Measurements from ENCODE around the gene GAL3ST2.

GAL3ST2 gene

GRCh38 chr2:241763551-241764274 is 12.9 kb upstream of the GAL3ST2 start:
- DNase-seq: peak in 3 of 10 donors; percentile 5 to 31 (median 29)
- intact Hi-C loops (cut with DNase I): no loop called here

DNA sequence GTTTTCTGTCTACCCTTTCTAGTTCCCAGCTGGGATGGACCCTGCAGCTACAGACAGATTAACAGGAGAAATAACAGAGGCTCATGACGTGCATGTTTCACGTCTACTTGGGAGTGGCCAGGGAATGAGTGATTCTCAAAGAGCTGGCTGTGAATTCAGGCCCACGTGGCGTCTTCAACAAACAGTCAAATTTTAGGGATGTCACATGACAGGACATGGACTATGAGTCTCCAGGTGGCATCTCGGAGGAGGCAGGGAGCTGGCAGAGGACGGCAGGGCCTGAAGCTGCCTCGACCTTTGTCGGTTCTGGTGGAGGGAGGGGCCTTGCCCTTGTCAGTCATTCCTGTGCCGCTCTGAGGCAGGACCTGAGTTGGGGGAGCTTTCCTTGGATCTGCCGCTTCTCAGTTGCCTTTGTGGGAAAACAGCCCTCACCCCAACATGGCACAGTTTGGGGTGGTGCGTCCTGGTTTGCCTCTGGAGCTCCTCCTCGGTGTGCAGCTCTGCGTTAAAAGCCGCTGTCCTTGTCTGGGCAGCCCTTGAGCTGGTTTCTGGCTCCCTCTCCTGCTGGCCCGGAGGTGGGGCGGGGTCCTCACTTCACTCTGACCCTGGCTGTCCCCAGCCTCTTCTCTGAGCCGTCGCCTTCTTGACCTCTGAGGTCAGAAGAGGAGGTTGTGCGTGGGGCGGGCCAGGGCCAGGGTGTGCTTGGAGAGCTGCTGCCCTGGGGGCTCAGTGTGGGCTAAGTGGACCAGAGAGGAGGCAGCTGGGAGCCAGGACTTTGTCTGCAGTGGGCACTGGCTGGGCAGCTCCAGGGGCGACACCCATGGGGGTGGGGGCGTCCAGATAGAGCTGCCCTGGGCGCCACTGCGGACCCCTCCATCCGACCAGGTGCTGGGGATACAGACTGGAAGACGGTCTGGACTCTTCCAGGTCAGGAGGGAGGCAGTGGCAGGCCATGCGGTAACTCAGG is 12.1 kb upstream of the GAL3ST2 start:
- DNase-seq: peak in 3 of 10 donors; percentile 7 to 79 (median 76)
- intact Hi-C loops (cut with DNase I): no loop called here

GRCh38 chr2:241767464-241768250 is 9.0 kb upstream of the GAL3ST2 start:
- peak in 2 of 10 donors; percentile 80 for DNase-seq
- intact Hi-C loops (cut with DNase I): no loop called here

DNA sequence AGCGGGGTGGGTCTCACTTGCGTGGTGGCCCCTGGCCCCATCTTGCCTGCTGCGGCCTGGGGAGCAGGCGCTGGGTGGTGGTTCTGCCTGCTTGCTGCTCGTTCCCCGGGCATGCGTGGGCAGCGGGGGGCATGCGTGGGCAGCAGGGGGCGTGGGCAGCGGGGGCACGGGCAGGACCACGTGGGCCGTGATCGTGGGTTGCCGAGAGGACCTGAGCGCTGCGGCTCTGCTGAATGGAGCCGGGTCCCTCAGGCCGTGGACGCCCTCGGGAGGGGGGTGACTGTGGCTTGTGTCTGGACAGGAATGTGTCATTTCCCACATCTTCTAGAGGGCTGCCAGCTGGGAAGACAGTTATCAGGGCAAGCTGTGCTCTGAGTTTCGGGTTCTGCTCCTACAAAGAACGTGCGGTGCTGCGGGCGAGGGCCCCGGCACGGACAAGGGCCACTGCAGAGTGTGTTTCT is 8.3 kb upstream of the GAL3ST2 start:
- peak in 2 of 10 donors; percentile 70 to 77 for DNase-seq
- intact Hi-C loops (cut with DNase I): no loop called here

- intact Hi-C loops (cut with DNase I): no loop called here
- peak in 2 of 10 donors; percentile 50 to 67 for DNase-seq
Measured at GRCh38 chr2:241768850-241769249, 7.8 kb upstream of the GAL3ST2 start.

DNA sequence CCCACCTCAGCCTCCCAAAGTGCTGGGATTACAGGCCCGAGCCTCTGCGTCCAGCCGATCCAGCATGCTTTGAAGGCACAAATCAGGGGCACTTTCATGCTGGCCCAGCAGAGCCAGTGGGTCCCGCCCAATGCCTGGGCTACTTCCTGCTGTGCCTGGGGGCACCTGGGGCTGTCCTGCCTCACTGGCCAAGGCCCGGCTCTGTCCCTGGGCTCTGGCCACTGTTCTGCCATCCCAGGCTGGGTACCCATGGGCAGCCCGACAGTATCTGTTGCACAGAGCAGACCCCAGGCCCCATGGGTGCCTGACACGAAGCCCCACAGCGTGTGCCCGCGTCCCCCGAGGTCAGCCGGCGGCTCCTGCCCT is 6.8 kb upstream of the GAL3ST2 start:
- DNase-seq: peak in 1 of 10 donors; percentile 80
- intact Hi-C loops (cut with DNase I): no loop called here

DNA sequence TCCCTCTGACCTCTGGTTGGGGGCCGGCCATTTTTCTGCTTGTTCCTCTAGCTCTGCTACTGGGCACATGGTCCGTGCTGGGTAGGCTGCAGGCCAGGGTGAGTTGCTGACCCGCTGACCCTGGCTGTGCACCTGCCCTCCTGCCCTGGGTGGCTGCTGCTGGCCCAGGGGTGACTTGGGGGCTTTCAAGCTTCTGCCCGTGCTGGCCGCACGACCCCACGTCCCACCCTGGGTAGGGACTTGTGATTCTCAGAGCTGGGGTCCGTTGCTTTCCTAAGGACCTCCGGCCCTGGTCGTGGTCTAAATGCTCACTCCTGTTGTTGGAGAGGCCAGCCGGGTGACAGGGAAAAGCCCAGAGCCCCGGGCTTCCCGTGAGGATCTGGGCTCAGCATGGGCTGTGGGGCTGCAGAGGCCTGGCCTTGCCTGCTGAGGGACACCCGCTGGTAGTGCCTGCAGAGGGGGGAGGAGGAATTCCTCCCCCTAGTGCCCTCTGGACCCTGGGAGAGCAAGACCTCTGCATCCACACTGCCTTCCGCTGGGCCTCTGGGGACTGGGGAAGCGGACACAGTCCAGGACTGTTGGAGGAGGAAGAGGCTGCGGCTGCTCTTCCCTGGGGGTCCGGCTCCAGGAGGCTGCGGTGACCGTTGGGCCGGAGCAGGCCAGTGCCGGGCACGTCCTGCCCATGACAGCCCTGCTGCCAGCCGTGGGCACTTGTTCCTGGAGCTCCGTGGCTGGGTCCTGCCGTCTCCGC is 6.3 kb upstream of the GAL3ST2 start:
- peak in 2 of 10 donors; percentile 49 to 81 for DNase-seq
- intact Hi-C loops (cut with DNase I): no loop called here

DNA sequence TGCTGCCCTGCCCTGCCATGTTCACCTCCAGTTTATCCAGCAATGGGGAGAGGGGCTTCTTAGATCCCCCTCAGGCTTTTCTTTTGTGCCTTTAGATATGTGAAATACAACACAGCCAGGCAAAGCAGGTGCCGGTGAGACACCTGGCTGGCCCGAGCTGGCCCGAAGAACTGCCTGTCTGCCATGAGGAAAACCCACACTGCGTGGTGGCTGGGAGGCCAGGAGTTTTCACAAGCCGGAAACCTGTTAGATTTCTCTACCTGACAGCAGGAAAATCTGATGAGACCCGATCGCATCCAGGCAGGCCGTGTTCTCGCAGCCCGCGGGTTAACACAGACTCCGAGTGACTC is 5.7 kb upstream of the GAL3ST2 start:
- intact Hi-C loops (cut with DNase I): no loop called here

DNA sequence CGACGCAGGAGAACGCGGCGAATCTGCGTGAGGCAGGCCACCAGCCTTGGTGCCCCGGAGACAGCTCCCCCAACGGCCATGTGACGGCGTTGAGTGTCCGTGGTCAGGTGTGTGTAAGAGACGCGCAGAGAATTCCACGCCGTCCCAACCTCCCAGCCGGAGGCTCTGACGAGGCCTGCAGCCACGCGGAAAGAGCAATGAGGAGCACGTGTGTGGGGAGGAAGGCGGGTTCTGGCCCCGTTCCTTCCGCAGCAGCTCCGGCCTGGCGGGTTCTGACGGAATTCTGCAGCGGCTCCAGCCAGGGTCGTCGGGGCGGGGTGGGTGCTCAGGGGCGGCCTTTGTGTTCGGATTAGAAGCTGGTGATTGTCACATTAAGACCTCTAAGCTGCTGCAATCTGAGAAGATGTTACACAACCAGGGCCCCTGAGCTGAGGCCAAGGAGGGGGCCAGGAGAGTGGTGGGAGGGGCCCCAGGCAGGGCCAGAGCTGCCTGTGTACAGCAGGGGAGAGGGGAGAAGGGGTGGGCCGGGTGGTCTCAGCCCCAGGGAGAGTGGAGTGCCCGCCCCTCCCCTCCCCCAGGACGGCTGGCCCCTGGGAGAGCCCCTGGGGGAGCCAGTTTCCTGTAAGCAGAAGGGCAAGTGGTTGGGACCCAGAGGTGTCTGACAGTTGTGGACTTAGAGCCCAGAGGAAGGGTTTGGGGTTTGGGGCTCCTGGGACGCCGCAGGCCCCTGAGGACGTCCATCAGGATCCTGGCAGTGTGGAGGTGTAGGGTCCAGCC is 5.1 kb upstream of the GAL3ST2 start:
- DNase-seq: peak in 2 of 10 donors; percentile 81 to 83
- intact Hi-C loops (cut with DNase I): no loop called here

More for the DNA sequence above, 5.7 kb upstream of the GAL3ST2 start:
- DNase-seq: no peak

DNA sequence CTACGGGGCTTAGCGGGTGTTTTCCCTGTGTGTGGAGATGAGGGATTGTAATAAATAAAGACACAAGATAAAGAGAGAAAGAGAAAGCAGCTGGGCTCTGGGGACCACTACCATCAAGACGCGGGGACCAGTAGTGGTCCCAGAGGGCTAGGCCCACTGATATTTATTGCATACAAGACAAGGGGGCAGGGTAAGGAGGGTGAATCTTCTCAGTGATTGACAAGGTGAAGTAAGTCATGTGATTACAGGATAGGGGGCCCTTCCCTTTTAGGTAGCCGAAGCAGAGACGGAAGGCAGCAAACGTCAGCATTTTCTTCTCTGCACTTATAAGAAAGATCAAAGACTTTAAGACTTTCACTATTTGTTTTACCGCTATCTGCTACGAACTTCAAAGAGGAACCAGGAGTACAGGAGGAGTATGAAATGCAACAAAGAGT is 4.5 kb upstream of the GAL3ST2 start:
- DNase-seq: no peak

DNA sequence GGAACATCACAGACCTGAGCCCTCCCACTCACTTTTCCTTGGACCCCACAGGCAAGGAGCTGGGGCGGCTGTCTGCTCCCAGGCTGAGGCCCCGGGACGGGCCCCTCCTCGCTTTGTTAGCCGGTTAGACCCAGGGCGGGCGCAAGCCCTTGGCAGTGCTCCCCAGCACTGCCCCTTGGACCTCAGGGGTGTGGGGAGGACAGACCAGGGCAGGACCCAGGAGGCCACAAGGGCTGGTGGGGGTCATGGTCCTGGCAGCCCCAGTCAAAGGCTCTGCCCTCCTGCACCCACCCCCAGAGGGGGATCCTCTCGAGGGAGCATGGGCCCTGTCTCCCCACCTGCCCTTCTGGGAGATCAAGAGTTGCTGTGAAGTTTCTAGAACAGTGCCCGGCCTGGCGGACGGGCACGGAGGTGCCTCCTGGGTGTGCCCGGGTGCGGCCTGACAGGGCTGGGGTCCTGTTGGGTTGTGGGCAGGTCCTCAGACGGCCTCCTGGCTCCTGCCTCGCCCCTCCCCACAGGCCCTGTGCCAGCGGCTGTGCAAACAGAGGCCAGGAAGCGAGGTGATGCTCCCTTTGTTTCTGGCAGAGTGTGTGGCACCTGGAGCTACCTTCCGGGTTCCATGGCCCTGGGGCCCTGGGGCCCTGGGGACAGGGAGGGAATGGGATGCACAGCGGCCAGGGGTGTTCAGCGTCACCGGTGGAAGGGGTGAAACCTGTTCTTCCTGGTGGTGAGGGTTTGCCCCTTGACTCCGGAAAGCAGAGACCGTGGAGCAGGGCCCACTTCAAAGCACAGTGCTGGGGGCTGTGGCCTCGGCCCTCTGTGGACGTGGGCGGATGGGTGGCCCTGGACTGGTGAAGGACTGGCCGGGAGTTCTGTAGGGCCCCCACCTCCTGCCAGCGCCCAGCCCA is 2.9 kb upstream of the GAL3ST2 start:
- intact Hi-C loops (cut with DNase I): no loop called here
- DNase-seq: peak in 1 of 10 donors; percentile 75

More for the DNA sequence above, 4.5 kb upstream of the GAL3ST2 start:
- intact Hi-C loops (cut with DNase I): no loop called here

GRCh38 chr2:241774419-241775222 is 2.0 kb upstream of the GAL3ST2 start:
- intact Hi-C loops (cut with DNase I): no loop called here
- DNase-seq: peak in 1 of 10 donors; percentile 79

GRCh38 chr2:241775223-241776177 is 1.1 kb upstream of the GAL3ST2 start:
- intact Hi-C loops (cut with DNase I): no loop called here
- DNase-seq: peak in 2 of 10 donors; percentile 70 to 86

GRCh38 chr2:241777170-241777685 is 606 bp downstream of the GAL3ST2 start:
- intact Hi-C loops (cut with DNase I): no loop called here
- DNase-seq: peak in 1 of 10 donors; percentile 64

Data from posterior cingulate gyrus (tissue), 11 donors.